KMS-11 (cell line): ENCODE measurements around the gene SETD1B.

Experiments used
- H2AFZ ChIP-seq: fragments of 200-600 bp; sonication (generic); 2 replicates; pipeline ENCODE4 v1.6.1; 2016; ENCODE audit warnings: antibody characterized with exemption, mixed run types, low read depth
- H3K27ac ChIP-seq: fragments of 200-600 bp; sonication (generic); 2 replicates; pipeline ENCODE4 v1.6.1; 2016; ENCODE audit warnings: mild to moderate bottlenecking, mixed run types
- H3K27me3 ChIP-seq: fragments of 200-600 bp; sonication (generic); 2 replicates; pipeline ENCODE4 v1.6.1; 2017; ENCODE audit warnings: mild to moderate bottlenecking, low read depth, mixed run types, moderate library complexity; ENCODE audit not compliant: insufficient read depth
- H3K36me3 ChIP-seq: fragments of 200-600 bp; sonication (generic); 2 replicates; pipeline ENCODE4 v1.6.1; 2017; ENCODE audit warnings: mild to moderate bottlenecking, mixed run types; ENCODE audit not compliant: insufficient read depth
- H3K4me1 ChIP-seq: fragments of 200-600 bp; sonication (generic); 2 replicates; pipeline ENCODE4 v1.6.1; 2016; ENCODE audit warnings: mild to moderate bottlenecking, low read depth, mixed run types; ENCODE audit not compliant: poor library complexity, severe bottlenecking
- H3K4me2 ChIP-seq: fragments of 200-600 bp; sonication (generic); 2 replicates; pipeline ENCODE4 v1.7.0; 2016; ENCODE audit warnings: mild to moderate bottlenecking, mixed run types
- H3K4me3 ChIP-seq: fragments of 200-600 bp; sonication (generic); IDR thresholded peaks from 2 replicates; pipeline ENCODE4 v1.6.1; 2017; ENCODE audit warnings: low read depth, low read length, mixed read lengths; ENCODE audit not compliant: insufficient read depth
- H3K79me2 ChIP-seq: fragments of 200-600 bp; sonication (generic); 2 replicates; pipeline ENCODE4 v1.6.1; 2016; ENCODE audit warnings: low read depth, mixed run types; ENCODE audit not compliant: insufficient read depth
- H3K9ac ChIP-seq: fragments of 200-600 bp; sonication (generic); 2 replicates; pipeline ENCODE4 v1.6.1; 2016; ENCODE audit warnings: mild to moderate bottlenecking, mixed run types
- H4K20me1 ChIP-seq: fragments of 200-600 bp; sonication (generic); 2 replicates; pipeline ENCODE4 v1.6.1; 2016; ENCODE audit warnings: mild to moderate bottlenecking, mixed run types; ENCODE audit not compliant: insufficient read depth
- CTCF ChIP-seq: fragments of 200-600 bp; sonication (generic); conservative IDR thresholded peaks from 2 replicates; pipeline ENCODE4 v1.6.1; 2017; ENCODE audit warnings: low read depth, mild to moderate bottlenecking, antibody characterized with exemption, low read length, moderate library complexity, mixed read lengths

The SETD1B gene

DNA sequence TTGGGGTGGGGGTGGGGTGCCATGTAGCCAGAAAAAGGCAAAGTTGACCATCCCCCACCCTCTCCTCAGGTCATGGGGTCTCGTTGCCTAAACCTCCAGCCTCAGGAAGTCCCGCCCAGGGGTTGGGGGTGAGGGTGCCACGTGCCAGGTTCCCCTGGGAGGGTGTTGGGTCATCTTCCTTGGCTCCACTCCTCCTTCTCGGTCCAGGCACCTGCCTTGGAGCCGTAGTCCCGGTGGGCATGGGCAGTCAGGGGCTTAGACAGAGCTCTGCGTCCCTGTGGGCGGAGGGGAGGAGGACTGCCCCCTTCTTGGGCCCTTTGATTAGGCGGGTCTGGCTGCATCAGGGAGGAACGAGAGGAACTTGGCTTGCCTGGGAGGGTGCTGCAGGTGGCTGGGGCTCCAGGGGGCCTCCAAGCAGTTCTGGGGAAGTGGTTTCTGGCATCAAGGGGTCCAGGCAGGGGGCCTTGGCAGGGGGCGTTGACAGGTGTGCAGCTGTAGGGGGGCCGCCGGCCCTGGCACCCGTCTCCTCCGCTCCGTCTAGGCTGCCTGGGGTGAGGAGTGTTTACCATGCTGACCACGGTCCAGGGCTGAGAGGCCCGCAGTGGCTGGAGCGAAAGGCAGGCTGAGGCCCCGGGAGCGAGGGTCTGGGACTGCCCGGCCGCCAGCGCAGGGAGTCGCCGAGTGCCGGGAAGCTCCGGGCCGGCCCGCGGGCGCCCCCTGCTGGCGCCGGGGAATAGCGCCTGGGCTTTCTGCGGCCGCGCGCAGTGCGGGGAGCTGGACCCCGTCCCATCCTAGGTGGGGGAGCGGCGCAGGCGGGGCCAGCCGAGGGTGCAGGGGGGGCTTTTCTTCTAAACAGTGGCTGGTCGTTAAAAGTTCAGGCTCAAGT, 7.9 kb downstream of the SETD1B start:
- no peaks in the 10 kb centered on the region for H3K36me3 ChIP-seq

GRCh38 chr12:121812320-121812871, 8.6 kb downstream of the SETD1B start:
- TF ChIP-seq CTCF = peak; percentile 42
- Histone ChIP-seq H3K79me2 (peaks cover 19% of the 10 kb centered on the region; the same call in 1 of the 2 replicates), H3K27me3 (no peaks in the 10 kb centered on the region), H3K4me3 (no peak overlapping the region), H3K4me1 (peaks cover 6% of the 10 kb centered on the region), H3K36me3 (no peaks in the 10 kb centered on the region), H2AFZ (no peak overlapping the region), H3K4me2 (peak overlapping the region; percentile 48; the same call in 1 of the 2 replicates), H3K9ac (no peak overlapping the region), H4K20me1 (no peaks in the 10 kb centered on the region), H3K27ac (no peak overlapping the region)

More for the DNA sequence above, 7.9 kb downstream of the SETD1B start:
- H3K27me3 ChIP-seq = no peaks in the 10 kb centered on the region
- peaks cover 26% of the 10 kb centered on the region; the same call in 1 of the 2 replicates for H3K79me2 ChIP-seq
- peak overlapping the region; percentile 48 for H3K4me2 ChIP-seq
- no peaks in the 10 kb centered on the region for H4K20me1 ChIP-seq
- no peak overlapping the region; the same call in 1 of the 2 replicates for H3K27ac ChIP-seq
- peak; percentile 73 for TF ChIP-seq CTCF
- no peak overlapping the region for H3K9ac ChIP-seq
- H2AFZ ChIP-seq = no peak overlapping the region
- H3K4me3 ChIP-seq = no peak overlapping the region
- H3K4me1 ChIP-seq = peaks cover 9% of the 10 kb centered on the region

GRCh38 chr12:121812921-121813896, 9.4 kb downstream of the SETD1B start:
- Histone ChIP-seq H2AFZ (no peak overlapping the region), H4K20me1 (no peaks in the 10 kb centered on the region), H3K4me1 (peaks cover 6% of the 10 kb centered on the region), H3K9ac (no peak overlapping the region), H3K4me3 (no peak overlapping the region), H3K36me3 (no peaks in the 10 kb centered on the region), H3K79me2 (peaks cover 17% of the 10 kb centered on the region; the same call in 1 of the 2 replicates), H3K27ac (no peak overlapping the region), H3K4me2 (no peak overlapping the region), H3K27me3 (no peaks in the 10 kb centered on the region)
- no peak for TF ChIP-seq CTCF

DNA sequence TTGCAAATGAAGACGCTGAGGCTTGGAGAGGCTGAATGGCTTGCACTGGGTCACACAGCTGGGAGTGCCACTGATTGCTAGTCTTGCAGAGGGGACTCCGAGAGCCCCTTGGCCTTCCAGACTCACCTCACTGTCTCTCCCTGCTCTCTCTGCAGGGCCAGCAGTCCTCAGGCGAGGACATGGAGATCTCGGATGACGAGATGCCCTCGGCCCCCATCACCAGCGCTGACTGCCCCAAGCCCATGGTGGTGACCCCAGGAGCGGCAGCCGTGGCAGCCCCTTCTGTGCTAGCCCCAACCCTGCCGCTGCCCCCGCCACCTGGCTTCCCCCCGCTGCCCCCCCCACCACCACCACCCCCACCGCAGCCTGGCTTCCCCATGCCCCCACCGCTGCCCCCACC, 10.1 kb downstream of the SETD1B start:
- no peak for TF ChIP-seq CTCF
- no peaks in the 10 kb centered on the region for H4K20me1 ChIP-seq
- H3K4me3 ChIP-seq = no peak overlapping the region
- H3K36me3 ChIP-seq = no peaks in the 10 kb centered on the region
- no peaks in the 10 kb centered on the region for H3K27me3 ChIP-seq
- no peak overlapping the region for H2AFZ ChIP-seq
- no peak overlapping the region for H3K4me2 ChIP-seq
- H3K27ac ChIP-seq = no peak overlapping the region
- H3K4me1 ChIP-seq = peaks cover 6% of the 10 kb centered on the region
- peaks cover 17% of the 10 kb centered on the region; the same call in 1 of the 2 replicates for H3K79me2 ChIP-seq
- H3K9ac ChIP-seq = no peak overlapping the region
